ENCODE data around the gene CCDC97. TPM values are rescaled to one million over a fixed set of nuclear protein-coding genes. Genes with fewer than 3 reads are reported as not detected.

The CCDC97 gene
- polyA plus RNA-seq, 1 experiment: 8.5 TPM

- POLR2A ChIA-PET: no interaction called here
- no peak for DNase-seq (ENCODE audit: low read depth, low spot score)
- Histone ChIP-seq H3K9me3 (ENCODE audit: control insufficient read depth, insufficient read depth, low read length) (no peaks in the 10 kb centered on the region; the same call in 1 of the 2 replicates), H3K27me3 (ENCODE audit: control insufficient read depth, insufficient read depth, low read length) (no peaks in the 10 kb centered on the region), H3K4me3 (ENCODE audit: low read depth, low read length) (no peak overlapping the region), H3K27ac (ENCODE audit: low read depth, low read length) (no peak overlapping the region)
- CTCF ChIA-PET: interaction anchor here (0.6 kb wide), 1 partner anchor 35 kb away, joined by 3 read pairs; no protein-coding TSS in a partner anchor
- TF ChIP-seq CTCF (IDR thresholded peaks at IDR 0.05; ENCODE audit: low read depth, low read length): no peak
Measured at GRCh38 chr19:41356984-41357739, 47.2 kb downstream of the CCDC97 start.

DNA sequence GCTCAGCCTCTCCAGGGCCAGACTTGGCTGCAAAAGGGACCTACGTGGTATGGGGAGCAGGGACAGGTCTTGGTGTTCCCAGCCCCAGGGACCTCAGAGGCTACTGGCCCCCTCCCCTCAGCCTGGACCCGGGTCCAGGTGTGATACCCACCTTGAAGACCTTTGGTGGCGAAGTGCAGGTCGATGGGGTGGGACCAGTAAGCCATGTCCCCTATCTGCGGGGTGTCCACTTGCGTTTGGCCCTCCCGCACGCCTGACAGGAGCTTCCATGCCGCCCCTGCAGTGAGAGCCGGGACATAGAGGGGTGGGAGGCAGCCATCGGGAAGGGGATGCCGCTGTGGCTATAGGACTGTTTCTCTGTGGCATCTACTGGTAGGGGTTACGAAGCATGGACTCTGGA is 47.8 kb downstream of the CCDC97 start:
- DNase-seq (ENCODE audit: low read depth, low spot score): no peak
- CTCF ChIA-PET: interaction anchor here (1.4 kb wide), 1 partner anchor 36 kb away, joined by 3 read pairs; no protein-coding TSS in a partner anchor
- POLR2A ChIA-PET: no interaction called here
- H3K27ac ChIP-seq (ENCODE audit: low read depth, low read length): no peak overlapping the region
- no peak overlapping the region for H3K4me3 ChIP-seq (ENCODE audit: low read depth, low read length)
- no peaks in the 10 kb centered on the region for H3K27me3 ChIP-seq (ENCODE audit: control insufficient read depth, insufficient read depth, low read length)
- TF ChIP-seq CTCF (IDR thresholded peaks at IDR 0.05; ENCODE audit: low read depth, low read length): no peak
- H3K9me3 ChIP-seq (ENCODE audit: control insufficient read depth, insufficient read depth, low read length): no peaks in the 10 kb centered on the region; the same call in 1 of the 2 replicates

DNA sequence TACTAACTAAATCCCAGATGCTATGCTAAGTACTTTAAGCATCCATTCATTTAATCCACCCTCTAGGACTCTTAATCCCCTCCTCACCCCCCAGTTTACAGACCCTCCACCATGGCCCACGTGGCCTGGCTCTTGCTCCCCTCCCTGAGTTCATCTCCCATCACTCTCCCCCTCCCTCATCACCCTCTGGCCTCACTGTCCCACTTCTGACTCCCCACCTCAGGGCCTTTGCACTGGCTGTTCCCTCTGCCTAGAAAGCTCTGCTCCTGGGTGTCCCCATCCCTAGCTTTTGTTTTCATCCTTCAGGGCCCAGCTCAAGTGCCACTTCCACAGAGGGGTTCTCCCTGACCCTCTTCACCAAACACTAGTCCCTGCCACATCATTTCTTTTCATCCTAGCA is 49.8 kb downstream of the CCDC97 start:
- no peak for TF ChIP-seq CTCF (IDR thresholded peaks at IDR 0.05; ENCODE audit: low read depth, low read length)
- H3K9me3 ChIP-seq (ENCODE audit: control insufficient read depth, insufficient read depth, low read length): no peaks in the 10 kb centered on the region
- DNase-seq (ENCODE audit: low read depth, low spot score): no peak
- ChIA-PET CTCF (interaction anchor here (1.5 kb wide), 1 partner anchor 51 kb away, joined by 4 read pairs; no protein-coding TSS in a partner anchor), POLR2A (interaction anchor here (0.5 kb wide), 1 partner anchor 9 kb away, joined by 4 read pairs; no protein-coding TSS in a partner anchor)
- H3K4me3 ChIP-seq (ENCODE audit: low read depth, low read length): no peak overlapping the region
- no peak overlapping the region for H3K27ac ChIP-seq (ENCODE audit: low read depth, low read length)
- H3K27me3 ChIP-seq (ENCODE audit: control insufficient read depth, insufficient read depth, low read length): no peaks in the 10 kb centered on the region

DNA sequence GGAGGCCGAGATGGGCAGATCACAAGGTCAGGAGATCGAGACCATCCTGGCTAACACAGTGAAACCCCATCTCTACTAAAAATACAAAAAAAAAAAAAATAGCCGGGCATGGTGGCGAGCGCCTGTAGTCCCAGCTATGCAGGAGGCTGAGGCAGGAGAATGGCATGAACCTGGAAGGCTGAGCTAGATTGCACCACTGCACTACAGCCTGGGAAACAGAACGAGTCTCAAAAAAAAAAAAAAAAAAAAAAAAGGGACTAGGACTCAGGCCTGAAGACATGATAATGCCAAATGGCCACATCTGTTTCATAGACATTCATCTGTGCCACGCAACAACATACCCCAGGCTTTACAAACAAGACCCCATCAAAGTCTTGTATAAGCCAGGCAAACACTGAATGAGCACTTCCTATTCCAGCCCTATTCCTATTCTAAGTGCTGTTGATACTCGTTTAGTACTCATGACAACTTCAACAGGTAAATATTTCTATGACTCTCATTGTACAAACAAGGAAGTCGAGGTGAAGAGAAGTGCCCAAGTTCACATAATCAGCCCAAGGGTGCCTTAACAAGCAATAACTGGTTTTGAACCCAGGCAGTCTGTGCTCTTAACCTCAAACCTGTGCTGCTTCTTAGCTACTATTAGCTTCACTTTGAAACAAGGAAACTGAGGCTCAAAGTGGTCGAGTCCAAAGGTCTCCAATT is 52.3 kb downstream of the CCDC97 start:
- no peak for DNase-seq (ENCODE audit: low read depth, low spot score)
- Histone ChIP-seq H3K27me3 (ENCODE audit: control insufficient read depth, insufficient read depth, low read length) (no peaks in the 10 kb centered on the region), H3K4me3 (ENCODE audit: low read depth, low read length) (no peak overlapping the region), H3K27ac (ENCODE audit: low read depth, low read length) (no peak overlapping the region), H3K9me3 (ENCODE audit: control insufficient read depth, insufficient read depth, low read length) (no peaks in the 10 kb centered on the region)
- TF ChIP-seq CTCF (IDR thresholded peaks at IDR 0.05; ENCODE audit: low read depth, low read length): no peak
- POLR2A ChIA-PET: interaction anchor here (0.7 to 1.2 kb wide), 3 partner anchors 26 to 40 kb away, joined by 5 to 7 read pairs (median 5); no protein-coding TSS in a partner anchor
- CTCF ChIA-PET: interaction anchor here (2.8 to 4.2 kb wide), 2 partner anchors 7 to 9 kb away, joined by 13 to 16 read pairs; partner anchors contain the start of gene TGFB1
